GM19328 (cell line): ENCODE data around the gene ADGRB3.

Experiments
- ATAC-seq: cut with Tn5 transposase; IDR thresholded peaks from one replicate; pipeline ENCODE4 v1.9.1; 2021; ENCODE audit warnings: mild to moderate bottlenecking, moderate library complexity; ENCODE audit not compliant: unreplicated experiment

Gene ADGRB3

DNA sequence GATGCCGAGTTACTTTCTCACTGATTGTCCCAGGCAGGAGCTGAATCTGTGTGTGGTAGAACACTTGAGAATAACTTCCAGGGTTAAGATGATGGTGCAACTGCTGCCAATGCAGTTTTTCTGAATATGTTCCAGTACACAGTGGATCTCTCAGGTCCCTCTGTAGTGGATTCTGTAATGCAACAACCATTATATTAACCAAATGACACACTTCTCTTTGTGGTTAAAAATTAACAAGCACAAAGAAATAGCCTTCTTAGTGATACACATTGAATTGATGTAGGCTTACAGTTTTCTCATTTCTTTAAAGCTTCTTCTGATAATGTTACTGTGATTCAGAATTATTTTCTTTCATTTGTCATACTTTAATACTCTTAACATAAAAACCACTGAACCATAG is 383.8 kb downstream of the ADGRB3 start:
- ATAC-seq = no peak

DNA sequence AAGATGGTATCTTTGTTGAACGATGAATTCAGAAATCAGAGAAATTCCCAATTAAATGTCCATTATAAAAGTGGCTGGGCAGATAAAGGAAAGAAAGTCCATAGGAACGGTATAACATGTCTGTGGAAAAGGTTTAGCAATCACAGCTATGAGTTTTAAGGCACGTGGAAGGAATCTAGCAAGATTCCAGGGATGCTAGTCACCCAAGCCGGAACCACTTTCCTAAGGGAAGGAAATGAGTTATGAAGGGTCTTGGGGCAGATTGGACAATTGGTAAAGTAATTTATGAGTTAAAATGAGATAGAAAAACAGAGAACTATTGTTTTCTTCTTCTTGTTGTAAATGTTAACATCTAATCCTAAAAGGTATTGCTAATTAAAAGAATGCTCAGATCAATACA is 384.8 kb downstream of the ADGRB3 start:
- ATAC-seq = no peak

DNA sequence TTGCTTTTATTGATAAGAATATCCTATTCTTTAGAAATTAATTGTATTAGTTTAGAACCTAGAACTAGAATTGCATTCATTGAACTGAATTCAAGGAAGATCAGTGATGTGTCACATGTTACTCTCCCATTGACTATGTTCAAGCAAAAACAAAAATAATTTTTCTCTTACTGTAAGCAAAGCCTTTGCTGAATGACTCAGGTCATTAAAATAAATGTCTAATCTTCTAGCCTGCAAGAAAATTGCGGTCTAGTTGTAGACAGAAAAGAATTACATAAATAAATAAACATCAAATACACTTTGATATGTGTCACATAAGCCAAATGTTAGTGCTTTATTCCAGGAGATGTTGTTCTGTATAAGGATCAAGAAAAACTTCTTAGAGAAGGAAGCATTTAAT is 387.9 kb downstream of the ADGRB3 start:
- ATAC-seq = no peak

DNA sequence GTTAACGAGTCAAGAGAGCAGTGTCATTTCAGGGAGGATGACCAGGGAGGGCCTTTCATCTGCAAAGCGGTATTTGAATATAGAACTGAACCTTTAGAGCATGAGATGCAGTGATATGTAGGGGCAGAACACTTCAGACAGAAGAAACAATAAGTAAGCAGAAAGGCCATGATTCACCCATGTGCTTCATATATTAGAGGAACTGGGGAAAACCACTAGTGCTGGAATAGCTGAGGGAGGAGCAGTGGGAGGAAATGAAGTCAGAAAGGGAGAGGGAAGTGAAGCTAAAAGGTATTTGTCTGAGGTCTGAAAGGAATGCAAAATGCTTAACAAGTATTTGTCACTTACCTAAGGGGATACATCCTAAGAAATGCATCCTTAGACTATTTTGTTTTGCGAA is 391.2 kb downstream of the ADGRB3 start:
- no peak for ATAC-seq

DNA sequence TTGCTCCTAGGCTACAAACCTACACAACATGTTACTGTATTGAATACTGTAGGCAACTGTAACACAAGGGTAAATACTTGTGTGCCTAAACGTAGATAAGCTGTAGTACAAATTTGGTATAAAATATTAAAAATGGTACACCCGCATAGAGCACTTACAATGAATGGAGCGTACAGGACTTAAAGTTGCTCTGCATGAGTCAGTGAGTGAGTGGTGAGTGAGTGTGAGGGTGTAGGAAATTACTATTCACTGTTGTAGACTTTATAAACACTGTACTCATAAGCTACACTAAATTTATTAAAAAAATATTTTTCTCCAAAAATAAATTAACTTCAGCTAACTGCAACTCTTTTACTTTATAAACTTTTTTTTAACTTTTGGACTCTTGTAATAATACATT is 391.6 kb downstream of the ADGRB3 start:
- no peak for ATAC-seq

DNA sequence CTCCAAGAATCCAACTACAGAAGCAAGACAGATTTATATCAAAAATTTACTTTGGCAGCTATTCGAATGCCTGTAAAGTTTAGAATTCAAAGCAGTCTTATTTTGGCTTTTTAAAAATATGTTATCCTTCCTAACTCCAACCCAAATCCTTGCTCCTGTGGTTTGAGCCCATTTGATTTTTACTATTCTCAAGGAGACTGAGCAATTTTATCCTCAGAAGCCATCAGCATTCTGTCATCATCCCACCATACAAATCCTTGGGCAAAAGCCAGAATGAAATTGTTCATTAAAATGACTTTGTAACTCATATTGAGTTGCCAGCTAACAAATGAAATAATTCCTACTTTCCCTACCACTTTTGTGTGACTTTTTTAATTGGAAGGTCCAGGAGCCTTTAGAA is 392.8 kb downstream of the ADGRB3 start:
- no peak for ATAC-seq

DNA sequence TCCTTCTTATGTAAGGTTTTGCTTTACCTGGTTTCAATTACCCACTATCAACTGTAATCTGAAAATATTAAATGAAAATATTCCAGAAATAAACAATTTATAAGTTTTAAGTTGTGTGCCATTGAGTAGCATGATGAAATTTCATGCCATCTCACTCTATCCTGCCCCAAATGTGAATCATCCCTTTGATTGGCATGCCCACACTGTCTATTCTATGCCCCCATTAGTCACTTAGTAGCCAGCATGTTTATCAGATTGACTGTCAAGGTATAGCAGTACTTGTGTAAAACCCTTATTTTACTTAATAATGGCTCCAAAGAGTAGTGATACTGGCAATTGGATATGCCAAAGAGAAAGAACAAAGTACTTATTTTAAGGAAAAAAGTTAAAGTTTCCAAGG is 403.8 kb downstream of the ADGRB3 start:
- no peak for ATAC-seq

DNA sequence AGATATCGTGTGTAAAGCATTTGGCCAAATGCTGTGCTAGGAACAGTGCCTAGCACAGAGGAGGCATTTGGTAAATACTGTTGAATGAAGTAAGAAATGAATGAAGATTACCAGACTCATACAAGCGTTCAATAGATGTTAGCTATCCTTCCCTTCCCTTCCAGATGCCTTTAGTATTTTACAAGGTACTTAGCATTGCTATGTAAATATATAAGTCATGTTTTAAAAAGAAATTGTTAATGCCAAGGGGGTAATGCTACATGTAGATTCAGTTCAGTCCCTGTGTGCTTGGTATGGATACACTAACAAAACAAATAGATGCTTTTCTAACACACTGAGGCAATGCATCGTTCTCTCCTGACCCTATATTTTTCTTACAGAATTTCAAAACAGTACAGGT is 407.2 kb downstream of the ADGRB3 start:
- no peak for ATAC-seq

DNA sequence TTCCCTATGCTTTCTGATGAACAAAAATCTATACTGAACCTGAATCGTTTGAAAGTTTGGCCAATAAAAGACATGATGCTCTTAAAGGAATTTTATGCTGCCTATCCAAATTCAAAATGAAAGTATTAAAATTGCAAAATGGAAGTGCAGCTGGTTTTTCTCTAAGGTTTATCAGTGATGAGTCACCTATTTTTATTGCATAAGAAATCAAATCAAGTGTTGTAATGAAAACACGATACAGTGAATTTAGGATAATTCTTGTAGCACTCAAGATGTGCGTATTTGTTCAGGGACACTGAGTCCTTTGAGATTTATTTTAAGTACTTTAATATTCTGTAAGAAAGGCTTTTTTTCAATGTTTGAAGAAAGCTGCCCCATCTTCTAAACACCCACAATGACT is 409.5 kb downstream of the ADGRB3 start:
- ATAC-seq = no peak

DNA sequence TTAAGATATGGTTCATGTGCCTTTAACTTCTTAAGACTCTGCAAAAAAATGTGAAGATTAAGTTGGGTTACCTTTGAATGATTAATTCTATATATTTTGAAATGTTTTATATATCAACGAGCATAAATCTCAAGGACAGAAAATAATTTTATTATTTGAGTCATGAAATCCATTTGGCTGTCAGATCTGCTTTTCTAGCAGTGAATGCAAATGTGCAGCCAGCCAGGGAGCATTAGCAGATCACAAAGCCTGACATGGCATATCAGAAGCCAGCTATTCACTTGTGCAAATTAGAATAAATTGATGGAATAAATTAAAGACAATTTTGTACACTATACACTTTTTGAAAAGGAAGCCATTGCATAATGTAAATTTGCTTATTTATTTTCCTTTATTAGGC is 424.3 kb downstream of the ADGRB3 start:
- ATAC-seq = no peak

DNA sequence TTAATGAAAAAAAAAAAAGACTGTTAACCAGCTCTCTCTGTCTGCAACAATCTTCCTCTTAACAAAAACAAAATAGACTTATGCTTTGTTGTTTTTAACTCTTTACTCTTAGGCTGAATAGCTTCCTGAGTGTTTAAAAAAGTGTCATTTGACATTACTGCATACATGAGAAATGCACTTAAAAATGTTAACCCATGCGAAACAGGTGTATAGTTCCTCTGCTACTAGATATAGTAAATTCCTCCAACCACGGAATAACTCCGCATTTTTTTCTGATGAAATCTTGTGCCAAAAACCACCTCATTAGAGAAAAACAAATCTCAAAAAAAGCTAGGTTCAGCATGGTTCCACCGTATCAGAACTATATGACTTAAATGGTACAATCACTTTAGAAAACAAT is 426.0 kb downstream of the ADGRB3 start:
- ATAC-seq = no peak

DNA sequence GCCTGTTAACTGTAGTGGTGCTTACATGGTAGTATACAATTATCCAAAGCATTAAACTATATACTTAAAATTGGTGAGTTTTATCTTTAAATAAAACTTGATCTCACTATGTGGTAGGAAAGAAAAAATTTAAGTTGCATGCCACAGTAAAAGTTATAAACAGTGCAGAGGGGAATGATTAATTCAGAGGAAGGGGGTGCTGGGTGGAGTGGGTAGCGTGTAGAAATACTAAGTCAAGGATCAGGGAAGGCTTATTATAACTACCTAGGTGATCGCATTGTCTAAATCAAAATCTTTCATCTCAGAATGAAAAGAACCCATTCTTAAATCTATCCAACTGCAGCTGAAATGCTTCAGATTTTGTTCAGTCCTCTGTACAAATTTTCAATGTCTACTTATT is 428.3 kb downstream of the ADGRB3 start:
- ATAC-seq = no peak

DNA sequence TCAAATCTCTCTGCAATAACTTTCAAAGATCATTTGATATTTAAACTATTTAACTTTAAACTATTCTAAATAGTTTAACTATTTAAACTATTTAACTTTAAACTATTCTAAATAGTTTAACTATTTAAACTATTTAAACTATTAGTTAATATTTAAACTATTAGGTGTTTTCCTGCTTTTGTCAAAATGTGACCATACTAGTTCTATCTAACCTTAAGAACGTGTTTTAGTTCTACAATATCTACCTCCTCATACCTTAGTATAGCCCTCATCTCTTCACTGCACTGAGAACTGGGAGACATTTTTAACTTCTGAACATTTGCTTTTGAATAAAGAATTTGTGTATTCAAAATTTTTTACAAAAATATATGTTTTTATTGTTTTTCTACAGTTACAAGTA is 429.1 kb downstream of the ADGRB3 start:
- ATAC-seq = no peak

DNA sequence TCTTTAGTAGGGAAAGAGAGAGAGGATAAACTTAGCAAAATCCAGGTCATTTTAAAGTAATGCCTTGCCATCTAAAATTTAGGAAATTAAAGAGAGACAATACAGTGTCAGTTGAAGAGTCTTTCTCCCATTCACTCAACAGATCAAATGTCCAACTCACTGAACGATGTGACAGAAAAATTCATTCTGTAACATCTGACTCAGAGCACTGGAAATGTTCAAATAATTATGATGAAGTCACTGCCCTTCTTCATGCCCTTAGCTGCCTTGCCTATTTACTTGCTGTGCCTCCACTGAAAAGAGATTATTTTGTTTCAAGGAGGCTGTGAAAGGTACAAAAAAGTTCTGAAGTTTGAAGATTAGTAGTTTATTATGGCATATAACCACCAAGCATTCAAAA is 434.8 kb downstream of the ADGRB3 start:
- no peak for ATAC-seq

DNA sequence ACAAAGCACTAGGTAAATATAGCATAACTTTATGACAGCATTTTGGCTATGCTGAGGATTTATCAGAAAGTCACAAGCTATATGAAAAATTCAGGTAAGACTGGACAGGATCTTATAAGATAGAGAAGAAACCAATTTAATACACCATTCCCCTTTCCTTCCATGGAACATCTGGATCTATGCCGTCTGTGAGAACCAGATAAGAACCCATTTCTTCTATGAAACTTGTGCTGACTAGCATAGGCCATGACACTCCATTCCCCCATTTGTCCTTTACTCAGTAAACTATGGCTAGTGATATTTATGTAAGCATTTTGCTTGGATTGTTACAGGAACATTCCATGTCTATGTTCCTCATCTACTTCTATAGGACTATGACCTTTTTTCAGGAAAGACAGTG is 437.7 kb downstream of the ADGRB3 start:
- ATAC-seq = no peak

DNA sequence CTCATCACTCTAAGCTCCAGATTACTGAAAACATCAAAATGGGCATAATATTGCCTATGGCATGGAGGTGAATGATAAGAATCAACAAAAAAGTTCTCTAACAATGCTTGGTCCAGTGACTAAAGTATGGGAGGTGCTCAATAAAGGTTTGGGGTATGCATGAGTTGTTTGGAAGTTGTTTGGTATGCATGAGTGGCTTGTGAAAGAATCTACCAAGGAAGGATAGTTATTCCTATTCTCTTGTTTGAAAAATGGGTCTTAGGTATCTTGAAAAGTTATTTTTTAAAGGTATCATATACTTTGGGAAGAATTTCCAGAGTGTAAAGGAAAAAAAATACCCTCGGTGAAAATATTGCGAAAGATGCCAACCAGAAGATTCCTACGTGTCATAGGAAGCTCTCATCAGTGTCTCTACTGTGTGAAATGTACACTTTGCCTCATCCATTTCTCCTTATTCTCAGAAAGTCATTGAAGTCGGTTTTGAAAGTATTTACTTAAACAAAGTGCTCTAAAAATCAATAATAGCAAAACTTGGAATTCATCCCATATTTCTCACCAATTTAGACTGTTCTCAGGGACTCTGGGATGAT is 449.8 kb downstream of the ADGRB3 start:
- ATAC-seq = no peak

DNA sequence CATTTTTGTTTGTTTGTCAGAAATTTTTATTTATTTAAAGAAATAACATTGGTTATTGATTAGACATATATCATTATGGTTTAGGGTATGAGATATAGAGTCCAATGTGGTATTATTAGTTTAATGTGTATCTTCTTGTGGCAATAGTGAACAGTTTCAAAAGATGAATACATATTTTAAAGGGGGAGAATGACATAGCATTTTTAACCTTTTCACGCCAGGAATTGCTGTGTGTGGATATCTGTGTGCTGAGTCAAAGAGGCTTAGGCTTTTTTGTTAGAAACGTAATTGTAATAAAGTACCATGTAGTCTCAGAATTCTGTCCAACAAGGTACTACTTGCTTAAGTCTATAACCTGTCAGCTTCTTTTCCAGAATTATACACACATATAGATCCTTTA is 451.6 kb downstream of the ADGRB3 start:
- ATAC-seq = no peak

DNA sequence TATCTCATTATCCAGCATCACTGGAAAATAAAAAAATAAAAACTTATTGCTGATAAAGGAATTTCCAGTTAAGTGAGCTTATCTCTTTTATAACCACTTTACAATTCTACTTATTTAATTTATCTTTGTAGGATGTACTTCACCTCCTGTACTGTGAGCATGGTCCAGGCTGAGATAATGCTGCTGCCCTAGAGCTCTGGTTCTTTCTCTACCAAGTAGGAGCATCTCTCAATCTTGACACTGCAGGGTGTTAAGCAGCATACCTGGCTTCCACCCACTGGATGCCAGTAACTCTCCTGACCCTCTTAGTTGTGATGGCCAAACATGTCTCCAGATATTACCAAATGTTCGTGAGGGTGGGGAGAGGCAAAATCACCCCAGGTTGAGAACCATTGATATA is 454.5 kb downstream of the ADGRB3 start:
- no peak for ATAC-seq

DNA sequence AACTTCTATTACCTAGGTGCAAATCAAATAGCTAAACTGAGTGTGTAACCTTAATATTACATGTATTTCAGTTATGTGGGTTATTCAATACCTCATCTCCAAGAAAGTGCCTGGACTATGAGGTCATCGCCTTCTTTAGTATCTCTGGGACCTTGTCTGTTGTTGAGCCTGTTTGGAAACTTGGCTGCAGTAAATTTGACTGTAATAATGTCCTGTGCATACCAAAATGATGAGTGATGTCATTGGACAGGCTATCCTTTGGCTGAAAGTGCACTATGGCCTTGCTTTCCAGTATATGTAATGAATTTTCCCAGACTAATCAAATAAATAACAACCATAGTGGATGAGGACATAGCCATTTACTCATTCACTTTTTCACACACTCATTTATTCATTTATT is 455.1 kb downstream of the ADGRB3 start:
- ATAC-seq = no peak

DNA sequence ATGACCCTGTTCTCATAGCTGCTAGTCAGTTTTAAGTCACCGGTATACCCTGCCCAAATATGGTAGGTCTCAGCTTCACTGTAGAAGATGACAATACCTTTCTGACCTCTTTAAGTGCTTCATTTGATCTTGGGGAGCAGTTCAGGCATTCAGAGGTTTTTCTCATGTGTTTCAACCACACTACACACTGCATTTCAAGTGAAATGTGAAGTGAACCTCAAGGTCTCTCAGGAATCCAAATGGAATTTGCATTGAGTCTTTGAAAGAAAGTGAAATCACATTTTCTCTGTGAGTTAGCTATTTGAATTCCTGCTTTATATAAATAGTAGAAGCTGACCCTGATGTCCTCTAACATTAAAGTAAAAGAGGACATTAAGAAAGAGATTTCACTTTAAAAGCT is 461.6 kb downstream of the ADGRB3 start:
- no peak for ATAC-seq

DNA sequence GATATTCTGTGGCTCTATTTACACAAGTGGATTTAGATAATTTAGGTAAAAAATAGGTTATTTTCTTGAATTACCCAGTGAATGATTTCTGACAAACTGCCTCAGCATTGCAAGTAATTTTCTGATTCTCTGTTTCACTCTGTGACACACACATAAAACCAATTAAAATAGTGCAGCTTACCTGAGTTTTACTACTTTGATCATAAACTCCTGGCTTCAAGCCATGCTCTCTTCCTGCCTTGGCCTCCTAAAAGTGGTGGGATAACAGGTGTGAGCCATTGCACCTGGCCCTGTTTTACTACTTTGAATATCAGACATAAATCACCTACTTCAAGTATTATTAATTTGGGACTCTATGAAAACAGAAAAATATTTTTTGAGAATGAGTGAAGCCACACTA is 462.9 kb downstream of the ADGRB3 start:
- no peak for ATAC-seq

DNA sequence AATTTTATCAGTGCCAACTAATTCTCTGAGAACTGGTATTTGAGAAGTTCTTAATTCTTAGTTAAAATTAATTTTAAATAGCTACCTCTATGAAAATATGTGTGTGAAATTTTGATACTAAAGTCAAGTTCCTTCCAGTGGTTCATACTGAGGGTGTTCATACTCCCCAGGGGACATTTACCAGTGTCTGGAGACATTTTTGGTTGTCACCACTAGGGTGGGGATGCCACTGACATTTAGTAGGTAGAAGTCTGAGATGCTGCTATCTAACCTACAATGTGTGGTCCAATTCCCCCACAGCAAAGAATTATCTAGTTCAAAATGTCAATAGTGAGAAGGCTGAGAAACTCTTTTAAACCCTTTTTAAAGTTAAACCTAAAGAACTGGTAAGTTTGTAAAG is 463.8 kb downstream of the ADGRB3 start:
- ATAC-seq = no peak

DNA sequence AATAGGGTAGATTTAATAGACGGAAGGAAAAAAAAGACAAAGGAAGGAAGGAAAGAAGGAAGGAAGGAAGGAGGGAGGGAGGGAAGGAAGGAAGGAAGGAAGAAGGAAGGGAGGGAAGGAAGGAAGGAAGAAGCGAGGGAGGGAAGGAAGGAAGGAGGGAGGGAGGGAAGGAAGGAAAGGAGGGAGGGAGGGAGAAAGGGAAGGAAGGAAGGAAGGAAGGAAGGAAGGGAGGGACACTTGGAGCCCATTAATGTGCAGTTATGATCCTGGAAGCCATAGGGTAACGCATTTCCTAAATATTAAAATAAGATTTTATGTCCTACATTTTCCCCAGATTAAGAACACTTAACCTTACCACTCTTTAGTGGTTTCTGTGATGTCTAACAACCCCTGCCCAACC is 465.7 kb downstream of the ADGRB3 start:
- ATAC-seq = no peak

DNA sequence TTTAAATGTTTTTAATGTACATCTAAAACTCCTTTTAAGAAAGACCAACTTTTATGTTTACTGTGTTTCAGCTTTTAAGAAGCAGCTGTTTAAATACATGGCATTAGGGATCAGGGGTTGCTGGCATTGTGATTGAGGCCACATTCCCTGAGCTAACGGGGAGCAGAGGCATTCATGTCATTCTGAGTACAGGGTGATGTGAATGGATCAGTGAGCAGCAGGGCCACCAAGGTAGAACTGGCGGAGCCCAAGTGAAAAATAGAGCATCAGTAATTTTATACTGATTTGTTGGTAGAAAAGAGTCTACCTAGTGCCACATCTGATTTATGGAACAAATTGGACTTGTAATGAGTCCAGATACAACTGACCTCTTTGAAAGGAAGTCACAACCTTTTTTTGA is 467.3 kb downstream of the ADGRB3 start:
- ATAC-seq = no peak
